ENCODE results near the gene ZNF426. TPM values are rescaled to one million over a fixed set of nuclear protein-coding genes. Genes with fewer than 3 reads are reported as not detected.

The ZNF426 gene
- total RNA-seq, 1 donor from 2014 or later = 17.0 TPM

- Mint-ChIP-seq H3K4me3 (ENCODE audit: unreplicated experiment) (no peak overlapping the region), H3K9me3 (ENCODE audit: low read depth) (peaks cover 67% of the 10 kb centered on the region), H3K4me1 (ENCODE audit: low read depth) (no peaks in the 10 kb centered on the region), H3K27ac (ENCODE audit: unreplicated experiment) (no peak overlapping the region), H3K36me3 (ENCODE audit: low read depth) (peaks cover 7% of the 10 kb centered on the region), H3K27me3 (ENCODE audit: low read depth) (no peaks in the 10 kb centered on the region)
- no peak for DNase-seq (ENCODE audit: low spot score)
- no peak for TF ChIP-seq CTCF (IDR thresholded peaks at IDR 0.05)
Measured at GRCh38 chr19:9474975-9475374, 63.5 kb downstream of the ZNF426 start.

Other genes with a start within 250 kb of the ZNF426 start
- gene ZNF699, start 228.8 kb downstream of the ZNF426 start, total RNA-seq = 6.9 to 12.2 TPM (median 10.5 TPM) in 3 replicates
- 9.9 to 16.6 TPM (median 10.8 TPM) in 3 replicates for gene ZNF559, start 214.5 kb downstream of the ZNF426 start, total RNA-seq
- 3.7 to 8.5 TPM (median 4.4 TPM) in 3 replicates for gene ZNF177, start 175.6 kb downstream of the ZNF426 start, total RNA-seq
- 12.7 to 21.0 TPM (median 13.0 TPM) in 3 replicates for gene ZNF266, start 103.1 kb downstream of the ZNF426 start, total RNA-seq
- gene ZNF560, start 40.0 kb downstream of the ZNF426 start, total RNA-seq = not detected in 3 replicates
- 19.2 to 22.4 TPM (median 21.6 TPM) in 3 replicates for gene ZNF121, start 45.9 kb upstream of the ZNF426 start, total RNA-seq
- gene ZNF561, start 82.6 kb upstream of the ZNF426 start, total RNA-seq = 42.2 to 51.3 TPM (median 43.5 TPM) in 3 replicates
- gene ZNF562, start 136.5 kb upstream of the ZNF426 start, total RNA-seq = 9.3 to 14.4 TPM (median 10.7 TPM) in 3 replicates
- 18.8 to 20.3 TPM (median 19.4 TPM) in 3 replicates for gene ZNF846, start 230.1 kb upstream of the ZNF426 start, total RNA-seq